Transverse colon (tissue), 4 donors: ENCODE measurements around the gene B4GALT5. TPM values are rescaled to one million over a fixed set of nuclear protein-coding genes. Genes with fewer than 3 reads are reported as not detected.
A peak's percentile ranks its signal among the peaks of the same experiment; 100 is the strongest.

ENCODE experiments used
- DNase-seq: peaks from one replicate; pipeline ENCODE4 v3.0.0-alpha.2; 2019
- H3K27ac ChIP-seq, 4 donors: fragments of 200-600 bp; sonication (generic); 2 replicates each; pipeline ENCODE4 v1.5.1; 2016 to 2018; ENCODE audit warnings: inconsistent platforms in 4 of 4
- H3K27me3 ChIP-seq: fragments of 200-600 bp; sonication (generic); 2 replicates; pipeline ENCODE4 v1.5.1; 2017; ENCODE audit warnings: inconsistent platforms
- H3K36me3 ChIP-seq, 4 donors: fragments of 200-600 bp; sonication (generic); 2 replicates each; pipeline ENCODE4 v1.5.1; 2017 to 2019; ENCODE audit warnings: inconsistent platforms in 4 of 4
- H3K4me1 ChIP-seq, 4 donors: fragments of 200-600 bp; sonication (generic); 2 replicates each; pipeline ENCODE4 v1.5.1; 2017 to 2020; ENCODE audit warnings: inconsistent platforms in 4 of 4
- H3K4me3 ChIP-seq, 4 donors: fragments of 200-600 bp; sonication (generic); 1 replicate in 1 of 4; 2 replicates in 3 of 4; pipeline versions ENCODE4 v1.5.1 to v1.6.1; 2017 to 2019; ENCODE audit warnings: inconsistent platforms in 4 of 4
- H3K9me3 ChIP-seq, 2 donors: fragments of 200-600 bp; sonication (generic); 2 replicates each; pipeline ENCODE4 v1.5.1; 2017 to 2019; ENCODE audit warnings: inconsistent platforms in 2 of 2
- EP300 ChIP-seq: sonication (generic); formaldehyde crosslinking; IDR thresholded peaks from one replicate; pipeline ENCODE4 v1.6.1; 2017; ENCODE audit warnings: antibody characterized with exemption, low read depth
- POLR2A ChIP-seq: fragments of 450-650 bp; IDR thresholded peaks from one replicate; pipeline ENCODE4 v1.6.1; 2016; ENCODE audit warnings: antibody characterized with exemption, mild to moderate bottlenecking, moderate library complexity
- POLR2AphosphoS5 ChIP-seq, 3 donors: sonication (generic); formaldehyde crosslinking; IDR thresholded peaks; one replicate each; pipeline ENCODE4 v1.6.1; 2016; ENCODE audit warnings: antibody characterized with exemption in 3 of 3
- WGBS, 2 donors: methylation state at CpG; one replicate each; pipeline ENCODE4 v1.1.5; 2018; ENCODE audit warnings: low coverage in 1 of 2; 5-methylcytosine and 5-hydroxymethylcytosine counted together
- in situ Hi-C, 4 donors: fragments of 200-750 bp; cut with MboI; loops; one replicate each; pipeline versions ENCODE4 v1.15.0 to v1.15.1; 2017; ENCODE audit warnings: low sequenced_read_pairs in 3 of 4, low pct_ligation_motif_present in 1 of 4, low pct_unique_long_range_greater_than_20kb in 1 of 4
- intact Hi-C: fragments of 100-400 bp; cut with DNase I; formaldehyde crosslinking; loops from one replicate; pipeline ENCODE4 v1.15.1; 2023; ENCODE audit warnings: low total_unique reads
- total RNA-seq, 4 donors: library from RNA; depleted of rRNA; stranded (reverse); fragments of >200 nt; gene quantifications; one replicate each; pipeline ENCODE4 v1.1.0, GENCODE V29; 2016
- TF ChIP-seq, protein P1 (sequence below), 5 experiments: fragments of 200-600 bp in 3 of 5; fragments of 450-650 bp in 2 of 5; sonication (generic) in 3 of 5; IDR thresholded peaks; 1 replicate in 2 of 5; 2 replicates in 3 of 5; pipeline ENCODE4 v1.5.1; 2016 to 2017; ENCODE audit warnings: antibody characterized with exemption in 5 of 5, inconsistent platforms in 3 of 5, mild to moderate bottlenecking in 2 of 5, moderate library complexity in 1 of 5

The B4GALT5 gene
- total RNA-seq, 4 donors from 2014 or later = 22.3 to 43.2 (median 29.4) TPM

DNA sequence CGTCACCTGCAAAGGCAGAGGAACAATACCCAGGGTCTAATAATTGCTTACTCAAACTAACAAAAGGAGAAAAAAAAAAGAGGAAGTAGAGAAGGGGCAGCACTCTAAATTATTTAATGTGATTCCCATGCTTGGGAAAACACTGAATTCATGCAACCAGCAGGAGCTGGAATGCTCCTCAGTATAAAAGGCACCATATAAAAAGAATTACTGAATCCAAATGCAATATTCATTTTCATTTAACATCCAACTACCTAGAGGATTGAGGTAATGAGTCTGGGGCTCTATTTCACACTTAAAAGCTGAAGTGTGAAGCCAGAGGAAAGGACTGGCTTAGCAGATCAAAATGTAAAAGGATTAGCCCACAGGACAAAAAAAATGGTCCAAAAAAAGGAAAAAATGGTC is 8.7 kb downstream of the B4GALT5 start:
- H3K4me3 ChIP-seq = no peak overlapping the region
- H3K27ac ChIP-seq = peak overlapping the region in 2 of 4 donors; percentile 78 to 86
- no peak for TF ChIP-seq POLR2A
- TF ChIP-seq, protein P1, sequence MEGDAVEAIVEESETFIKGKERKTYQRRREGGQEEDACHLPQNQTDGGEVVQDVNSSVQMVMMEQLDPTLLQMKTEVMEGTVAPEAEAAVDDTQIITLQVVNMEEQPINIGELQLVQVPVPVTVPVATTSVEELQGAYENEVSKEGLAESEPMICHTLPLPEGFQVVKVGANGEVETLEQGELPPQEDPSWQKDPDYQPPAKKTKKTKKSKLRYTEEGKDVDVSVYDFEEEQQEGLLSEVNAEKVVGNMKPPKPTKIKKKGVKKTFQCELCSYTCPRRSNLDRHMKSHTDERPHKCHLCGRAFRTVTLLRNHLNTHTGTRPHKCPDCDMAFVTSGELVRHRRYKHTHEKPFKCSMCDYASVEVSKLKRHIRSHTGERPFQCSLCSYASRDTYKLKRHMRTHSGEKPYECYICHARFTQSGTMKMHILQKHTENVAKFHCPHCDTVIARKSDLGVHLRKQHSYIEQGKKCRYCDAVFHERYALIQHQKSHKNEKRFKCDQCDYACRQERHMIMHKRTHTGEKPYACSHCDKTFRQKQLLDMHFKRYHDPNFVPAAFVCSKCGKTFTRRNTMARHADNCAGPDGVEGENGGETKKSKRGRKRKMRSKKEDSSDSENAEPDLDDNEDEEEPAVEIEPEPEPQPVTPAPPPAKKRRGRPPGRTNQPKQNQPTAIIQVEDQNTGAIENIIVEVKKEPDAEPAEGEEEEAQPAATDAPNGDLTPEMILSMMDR (IDR thresholded peaks at IDR 0.05) = no peak
- TF ChIP-seq POLR2AphosphoS5 (IDR thresholded peaks at IDR 0.05) = no peak
- no peak for TF ChIP-seq EP300
- no peak for DNase-seq
- no peaks in the 10 kb centered on the region for H3K36me3 ChIP-seq
- in situ Hi-C loops (no loop called here), intact Hi-C loops (no loop called here)
- no peaks in the 10 kb centered on the region for H3K9me3 ChIP-seq
- no peaks in the 10 kb centered on the region for H3K27me3 ChIP-seq
- 77 to 91% methylated on average over 1 of the region's 1 CpG for WGBS, 2 donors
- peaks cover 33 to 80% (median 52%) of the 10 kb centered on the region in 4 donors for H3K4me1 ChIP-seq

DNA sequence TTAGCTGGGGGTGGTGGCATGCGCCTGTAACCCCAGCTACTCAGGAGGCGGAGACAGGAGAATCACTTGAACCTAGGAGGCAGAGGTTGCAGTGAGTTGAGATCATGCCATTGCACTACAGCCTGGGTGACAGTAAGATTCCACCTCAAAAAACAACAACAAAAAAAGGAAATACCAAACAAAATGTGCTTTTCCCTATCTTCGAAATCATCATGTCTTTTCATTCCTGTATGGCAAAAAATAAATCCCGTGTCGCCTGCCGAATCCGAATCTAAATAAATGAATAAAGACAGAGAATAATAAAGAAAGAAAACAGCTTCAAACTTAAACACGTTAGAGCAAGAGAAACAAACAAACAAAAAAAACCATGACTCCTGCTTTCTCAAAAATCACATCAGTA is 11.8 kb downstream of the B4GALT5 start:
- WGBS, 2 donors = 81 to 87% methylated on average over 6 to 8 of the region's 8 CpGs
- H3K9me3 ChIP-seq = no peaks in the 10 kb centered on the region
- H3K4me1 ChIP-seq = peaks cover 21 to 76% (median 53%) of the 10 kb centered on the region in 4 donors
- H3K27ac ChIP-seq = peak overlapping the region in 1 of 4 donors; percentile 29
- H3K4me3 ChIP-seq = no peak overlapping the region
- H3K36me3 ChIP-seq = no peaks in the 10 kb centered on the region
- no peak for DNase-seq
- TF ChIP-seq POLR2AphosphoS5 (IDR thresholded peaks at IDR 0.05) (no peak), EP300 (no peak), POLR2A (no peak)
- TF ChIP-seq, protein P1 (IDR thresholded peaks at IDR 0.05) = no peak
- intact Hi-C loops = no loop called here
- H3K27me3 ChIP-seq = no peaks in the 10 kb centered on the region
- in situ Hi-C loops = no loop called here

DNA sequence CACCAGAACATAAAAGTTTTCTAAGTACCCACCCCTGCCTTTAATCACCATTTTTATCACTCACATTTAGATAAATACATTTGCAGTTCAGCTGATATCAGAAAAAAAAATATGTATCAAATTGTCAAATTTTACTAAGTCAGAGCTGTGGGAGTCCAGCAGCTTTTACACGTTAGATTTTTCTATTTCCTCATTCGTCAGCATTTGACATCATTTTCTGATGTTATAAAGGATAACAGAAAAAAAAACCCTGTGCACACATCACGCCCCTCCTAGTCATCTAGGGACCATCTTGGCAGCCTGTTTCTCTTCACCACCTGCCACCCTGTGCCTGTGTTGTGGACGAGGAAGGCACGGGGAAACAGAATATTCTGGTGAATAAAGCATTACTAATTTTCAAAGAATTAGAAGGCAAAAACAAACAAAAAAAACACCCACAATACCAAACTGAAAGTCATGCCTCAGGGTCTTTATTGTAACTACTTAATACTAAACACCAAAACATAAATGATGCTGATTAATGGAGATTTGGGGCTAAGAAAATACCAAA is 12.4 kb downstream of the B4GALT5 start:
- H3K9me3 ChIP-seq = no peaks in the 10 kb centered on the region
- H3K4me3 ChIP-seq = no peak overlapping the region
- in situ Hi-C loops (no loop called here), intact Hi-C loops (no loop called here)
- H3K27ac ChIP-seq = peak overlapping the region in 1 of 4 donors; percentile 29
- H3K36me3 ChIP-seq = no peaks in the 10 kb centered on the region
- no peaks in the 10 kb centered on the region for H3K27me3 ChIP-seq
- peaks cover 15 to 76% (median 52%) of the 10 kb centered on the region in 4 donors for H3K4me1 ChIP-seq
- 29 to 30% methylated on average over 4 to 5 of the region's 5 CpGs for WGBS, 2 donors
- TF ChIP-seq POLR2A = no peak
- TF ChIP-seq POLR2AphosphoS5 (IDR thresholded peaks at IDR 0.05) = no peak
- no peak for TF ChIP-seq EP300
- TF ChIP-seq, protein P1 (IDR thresholded peaks at IDR 0.05) = no peak
- no peak for DNase-seq

DNA sequence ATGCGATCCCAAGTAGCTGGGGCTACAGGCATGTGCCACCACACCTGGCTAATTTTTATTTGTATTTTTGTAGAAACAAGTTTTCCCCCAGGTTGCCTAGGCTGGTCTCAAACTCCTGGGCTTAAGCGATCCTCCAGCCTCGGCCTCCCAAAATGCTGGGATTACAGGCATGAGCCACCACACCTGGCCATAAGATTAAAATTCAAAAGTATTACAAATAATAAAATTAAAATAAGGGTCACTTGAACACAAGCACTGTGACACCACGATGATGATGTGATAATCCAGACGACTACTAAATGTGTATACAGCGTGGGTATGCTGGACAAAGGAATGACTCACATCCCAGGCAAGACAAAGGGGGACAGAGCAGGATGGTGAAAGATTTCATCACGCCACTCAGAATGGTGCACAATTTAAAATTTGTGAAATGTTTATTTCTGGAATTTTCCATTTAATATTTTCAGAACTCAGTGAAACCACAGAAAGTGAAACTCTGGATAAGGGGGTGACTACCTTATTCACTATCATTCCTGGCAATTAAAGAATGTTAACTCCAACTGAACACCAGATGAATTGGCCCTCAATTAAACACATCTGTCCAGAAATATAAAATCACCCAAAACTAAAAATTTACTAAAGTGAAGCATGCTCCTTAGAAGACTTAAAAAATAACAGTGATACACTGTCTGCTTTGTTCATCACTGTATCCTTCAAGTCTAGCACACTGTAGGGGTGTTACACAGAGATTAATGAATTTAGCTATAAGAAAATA is 13.1 kb downstream of the B4GALT5 start:
- Histone ChIP-seq H3K27ac (peak overlapping the region in 1 of 4 donors; percentile 29), H3K9me3 (no peaks in the 10 kb centered on the region), H3K4me3 (no peak overlapping the region), H3K36me3 (no peaks in the 10 kb centered on the region), H3K4me1 (peaks cover 12 to 75% (median 48%) of the 10 kb centered on the region in 4 donors), H3K27me3 (no peaks in the 10 kb centered on the region)
- in situ Hi-C loops = no loop called here
- WGBS, 2 donors = 59 to 72% methylated on average over 7 of the region's 7 CpGs
- intact Hi-C loops = no loop called here
- no peak for TF ChIP-seq POLR2AphosphoS5 (IDR thresholded peaks at IDR 0.05)
- TF ChIP-seq, protein P1 (IDR thresholded peaks at IDR 0.05) = no peak
- no peak for TF ChIP-seq EP300
- TF ChIP-seq POLR2A = no peak
- DNase-seq = no peak
